Measurements from ENCODE around the gene GLB1L3. TPM values are rescaled to one million over a fixed set of nuclear protein-coding genes. Genes with fewer than 3 reads are reported as not detected.

The GLB1L3 gene
- total RNA-seq, 2 experiments from 2014 or later = 6.9 TPM

DNA sequence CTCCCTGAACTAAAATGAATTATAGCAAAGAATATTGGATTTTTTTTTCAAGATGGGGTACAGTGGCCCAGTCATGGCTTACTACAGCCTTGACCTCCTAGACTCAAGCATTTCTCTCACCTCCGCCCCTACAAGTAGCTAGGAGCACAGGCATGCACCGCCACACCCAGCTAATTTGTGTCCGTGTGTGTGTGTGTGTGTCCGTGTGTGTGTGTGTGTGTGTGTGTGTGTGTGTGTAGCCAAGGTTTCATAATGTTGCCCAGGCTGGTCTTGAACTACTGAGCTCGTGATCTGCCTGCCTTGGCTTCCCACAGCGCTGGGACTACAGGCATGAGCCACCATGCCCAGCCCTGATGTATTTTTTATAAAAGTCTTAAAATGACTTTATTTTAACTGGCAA is 35.6 kb upstream of the GLB1L3 start:
- no peak for DNase-seq
- POLR2A ChIA-PET = interaction anchor here (7.5 kb wide), 1 partner anchor 16 kb away, joined by 58 read pairs; the partner anchor contains the start of genes NCAPD3 and VPS26B
- Mint-ChIP-seq H3K27ac (no peak overlapping the region), H3K9me3 (no peaks in the 10 kb centered on the region), H3K4me3 (no peak overlapping the region), H3K36me3 (ENCODE audit: low read depth) (peaks cover 49% of the 10 kb centered on the region), H3K27me3 (no peaks in the 10 kb centered on the region), H3K4me1 (no peaks in the 10 kb centered on the region)
- CTCF ChIA-PET = interaction anchor here (1.2 to 2.0 kb wide), 3 partner anchors 16 to 32 kb away, joined by 3 to 8 read pairs (median 4); partner anchors contain the start of gene VPS26B

DNA sequence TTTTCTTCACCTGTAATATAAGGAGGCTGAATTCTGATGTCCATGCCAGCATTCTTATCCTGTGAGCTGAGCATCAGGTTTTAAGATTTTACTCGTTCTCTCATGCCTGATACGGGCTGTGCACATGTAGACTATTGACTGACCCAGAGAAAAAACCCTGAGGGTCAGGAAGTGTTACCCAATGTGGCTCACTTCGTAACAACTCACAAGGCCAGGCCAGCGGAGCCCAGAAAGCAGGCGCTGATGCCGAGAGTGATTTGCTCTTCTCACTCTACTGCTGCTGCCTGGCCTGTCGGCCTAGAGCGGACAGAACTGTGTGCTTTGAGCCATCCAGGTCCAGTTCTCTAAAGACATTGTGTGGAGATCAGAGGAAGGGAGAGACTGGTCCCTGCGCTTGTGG is 33.8 kb upstream of the GLB1L3 start:
- Mint-ChIP-seq H3K27ac (no peak overlapping the region), H3K27me3 (no peaks in the 10 kb centered on the region), H3K4me1 (no peaks in the 10 kb centered on the region), H3K9me3 (no peaks in the 10 kb centered on the region), H3K36me3 (ENCODE audit: low read depth) (peaks cover 46% of the 10 kb centered on the region), H3K4me3 (no peak overlapping the region)
- ChIA-PET POLR2A (interaction anchor here (1.9 to 7.5 kb wide), 2 partner anchors 9 to 18 kb away, joined by 6 to 58 read pairs; partner anchors contain the start of genes NCAPD3 and VPS26B), CTCF (interaction anchor here (0.6 to 1.6 kb wide), 2 partner anchors 18 to 22 kb away, joined by 3 to 4 read pairs; partner anchors contain the start of gene VPS26B)
- no peak for DNase-seq

DNA sequence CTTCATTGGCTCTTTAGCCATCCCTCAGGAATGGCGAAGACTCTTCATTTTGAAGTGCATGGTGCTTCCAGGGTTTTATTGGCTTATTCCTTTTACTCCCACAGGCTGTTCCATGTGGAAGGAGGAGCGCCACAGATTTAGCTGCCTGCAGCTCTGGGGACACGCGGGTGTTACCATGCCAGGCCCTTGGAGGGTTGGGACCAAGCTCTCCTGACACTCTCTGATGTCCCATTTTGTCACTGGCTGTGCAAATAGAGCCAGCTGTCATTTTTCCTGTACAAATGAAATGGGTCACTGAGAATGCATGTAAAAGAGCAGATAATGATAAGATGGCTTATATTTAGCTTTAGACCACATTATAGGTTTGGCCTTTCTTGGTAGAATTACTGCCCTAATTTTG is 32.3 kb upstream of the GLB1L3 start:
- Mint-ChIP-seq H3K27me3 (no peaks in the 10 kb centered on the region), H3K9me3 (no peaks in the 10 kb centered on the region), H3K27ac (no peak overlapping the region), H3K36me3 (ENCODE audit: low read depth) (peaks cover 54% of the 10 kb centered on the region), H3K4me3 (no peak overlapping the region), H3K4me1 (peaks cover 7% of the 10 kb centered on the region)
- DNase-seq = no peak
- ChIA-PET POLR2A (interaction anchor here (0.7 to 7.5 kb wide), 4 partner anchors 9 to 194 kb away, joined by 3 to 58 read pairs (median 4); partner anchors contain the start of genes ACAD8, NCAPD3, THYN1 and VPS26B), CTCF (interaction anchor here (0.8 to 2.0 kb wide), 13 partner anchors 8 to 316 kb away, joined by 3 to 13 read pairs (median 5); partner anchors contain the start of genes ACAD8, GLB1L3, NCAPD3 and THYN1)

DNA sequence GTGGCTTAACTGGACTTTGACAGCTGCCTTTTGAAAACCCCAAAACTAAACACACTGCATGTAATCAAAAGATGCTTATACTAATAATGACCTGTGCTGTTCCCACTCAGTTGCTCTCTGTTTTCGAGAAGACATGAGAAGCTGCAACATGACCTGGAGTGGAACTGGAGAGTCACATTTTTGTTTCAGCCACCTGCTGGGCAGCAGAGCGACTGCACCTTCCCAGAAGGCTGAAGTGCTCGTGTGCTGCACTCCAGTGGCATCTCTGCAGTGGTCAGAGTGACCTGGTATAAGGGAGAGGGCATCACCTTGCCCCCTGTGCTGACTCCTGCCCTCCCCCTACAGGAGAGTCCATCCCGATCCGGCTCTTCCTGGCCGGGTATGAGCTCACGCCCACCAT is 31.6 kb upstream of the GLB1L3 start:
- ChIA-PET CTCF (interaction anchor here (0.8 to 2.0 kb wide), 13 partner anchors 8 to 317 kb away, joined by 3 to 13 read pairs (median 5); partner anchors contain the start of genes ACAD8, GLB1L3, NCAPD3 and THYN1), POLR2A (interaction anchor here (1.0 to 7.5 kb wide), 3 partner anchors 9 to 20 kb away, joined by 3 to 58 read pairs (median 5); partner anchors contain the start of genes ACAD8, NCAPD3, THYN1 and VPS26B)
- Mint-ChIP-seq H3K27ac (no peak overlapping the region), H3K4me3 (no peak overlapping the region), H3K27me3 (no peaks in the 10 kb centered on the region), H3K36me3 (ENCODE audit: low read depth) (peaks cover 56% of the 10 kb centered on the region), H3K9me3 (no peaks in the 10 kb centered on the region), H3K4me1 (peaks cover 13% of the 10 kb centered on the region)
- no peak for DNase-seq

DNA sequence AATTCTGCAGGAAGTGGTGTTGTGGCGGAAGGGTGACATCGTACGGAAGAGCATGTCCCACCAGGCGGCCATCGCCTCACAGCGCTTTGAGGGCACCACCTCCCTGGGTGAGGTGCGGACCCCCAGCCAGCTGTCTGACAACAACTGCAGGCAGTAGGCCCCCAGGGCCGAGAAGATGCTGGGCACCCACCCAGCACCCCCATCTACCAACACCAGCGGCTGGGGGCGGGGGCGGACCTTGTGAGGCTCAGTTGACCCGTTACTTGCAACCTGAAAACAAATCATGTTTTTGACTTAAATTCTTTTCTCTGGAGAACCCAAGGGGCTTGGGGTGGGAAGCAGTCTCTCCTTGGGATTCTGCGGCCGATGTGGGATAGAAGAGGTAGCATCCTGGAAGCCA is 30.7 kb upstream of the GLB1L3 start:
- H3K27ac Mint-ChIP-seq = no peak overlapping the region
- ChIA-PET CTCF (interaction anchor here (1.3 to 2.0 kb wide), 3 partner anchors 17 to 38 kb away, joined by 5 to 13 read pairs (median 6); no protein-coding TSS in a partner anchor), POLR2A (interaction anchor here (7.5 kb wide), 1 partner anchor 21 kb away, joined by 58 read pairs; the partner anchor contains the start of genes NCAPD3 and VPS26B)
- H3K9me3 Mint-ChIP-seq = no peaks in the 10 kb centered on the region
- DNase-seq = no peak
- H3K27me3 Mint-ChIP-seq = no peaks in the 10 kb centered on the region
- H3K4me3 Mint-ChIP-seq = no peak overlapping the region
- H3K36me3 Mint-ChIP-seq (ENCODE audit: low read depth) = peaks cover 50% of the 10 kb centered on the region
- H3K4me1 Mint-ChIP-seq = peaks cover 13% of the 10 kb centered on the region

DNA sequence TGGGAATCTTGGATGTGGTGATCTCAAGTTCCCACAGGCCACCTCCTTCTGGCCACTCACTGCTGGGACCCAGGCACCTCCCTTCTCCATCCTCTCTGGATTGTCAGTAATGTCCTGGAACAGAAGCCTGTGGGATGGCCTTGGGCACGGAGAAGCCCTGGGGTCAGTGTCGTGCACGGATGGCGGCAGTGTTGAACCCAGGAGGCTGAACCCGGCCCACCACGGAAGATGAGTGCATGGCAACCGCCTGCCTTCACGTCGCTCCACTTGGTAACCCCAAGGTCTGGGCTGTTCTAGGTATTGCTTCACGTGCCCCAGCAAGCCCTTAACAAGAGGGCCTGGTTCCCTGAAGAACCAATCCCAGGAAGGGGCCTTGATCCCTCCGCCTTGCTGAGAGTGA is 30.1 kb upstream of the GLB1L3 start:
- H3K27me3 Mint-ChIP-seq = no peaks in the 10 kb centered on the region
- no peak for DNase-seq
- no peaks in the 10 kb centered on the region for H3K9me3 Mint-ChIP-seq
- ChIA-PET CTCF (no interaction called here), POLR2A (no interaction called here)
- peaks cover 13% of the 10 kb centered on the region for H3K4me1 Mint-ChIP-seq
- H3K4me3 Mint-ChIP-seq = no peak overlapping the region
- H3K36me3 Mint-ChIP-seq (ENCODE audit: low read depth) = peaks cover 54% of the 10 kb centered on the region
- no peak overlapping the region for H3K27ac Mint-ChIP-seq

DNA sequence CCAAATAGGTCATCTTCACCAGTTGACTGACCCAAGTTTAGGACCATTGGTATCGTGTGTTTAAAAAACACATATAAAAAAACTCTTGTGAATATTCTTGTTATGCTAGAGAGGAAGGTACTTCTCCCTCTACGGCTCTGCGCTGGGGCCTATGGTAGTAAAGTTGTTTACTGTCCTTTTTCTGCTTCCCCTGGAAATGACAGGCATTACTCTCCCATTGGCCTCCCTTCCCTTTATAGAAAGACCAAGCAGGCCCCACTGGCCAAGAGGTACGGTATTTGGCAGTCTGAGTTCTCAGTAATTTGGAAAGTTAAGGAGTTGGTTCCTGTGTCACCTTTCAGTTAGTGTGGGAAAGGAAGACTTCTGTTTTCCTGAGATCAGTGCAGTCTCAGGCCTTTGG is 29.5 kb upstream of the GLB1L3 start:
- POLR2A ChIA-PET = no interaction called here
- DNase-seq = no peak
- peaks cover 17% of the 10 kb centered on the region for H3K4me1 Mint-ChIP-seq
- peaks cover 55% of the 10 kb centered on the region for H3K36me3 Mint-ChIP-seq (ENCODE audit: low read depth)
- no peak overlapping the region for H3K4me3 Mint-ChIP-seq
- no peaks in the 10 kb centered on the region for H3K27me3 Mint-ChIP-seq
- H3K9me3 Mint-ChIP-seq = no peaks in the 10 kb centered on the region
- no peak overlapping the region for H3K27ac Mint-ChIP-seq
- CTCF ChIA-PET = no interaction called here

DNA sequence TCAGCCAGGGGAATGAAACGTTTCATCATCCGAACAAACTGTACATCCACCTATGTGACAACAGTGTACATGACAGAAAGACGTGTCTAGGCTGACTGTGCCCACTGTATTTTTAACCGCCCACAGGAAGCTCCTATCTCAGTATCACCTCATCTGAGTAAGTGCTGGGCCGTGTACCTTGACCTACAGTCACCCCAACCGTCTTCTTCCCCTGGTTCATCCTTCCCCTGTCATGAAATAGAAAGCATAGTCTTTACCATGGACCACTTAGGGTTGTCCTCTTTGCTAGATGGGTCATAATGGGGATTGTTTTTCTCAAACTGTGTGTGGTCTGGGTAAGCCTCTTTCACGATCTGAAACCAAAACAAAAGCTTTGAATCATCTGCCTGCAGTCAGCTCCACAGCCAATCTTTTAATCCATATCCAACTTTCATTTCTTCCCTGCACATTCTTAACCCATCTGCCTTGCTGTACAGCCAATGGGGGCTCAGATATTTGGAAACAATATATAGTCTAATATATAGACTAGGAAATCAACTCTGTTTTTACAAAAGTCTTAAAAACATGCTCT is 27.2 kb upstream of the GLB1L3 start:
- DNase-seq = peak; percentile 33
- Mint-ChIP-seq H3K4me3 (no peak overlapping the region), H3K9me3 (no peaks in the 10 kb centered on the region), H3K27me3 (no peaks in the 10 kb centered on the region), H3K4me1 (peaks cover 26% of the 10 kb centered on the region), H3K36me3 (ENCODE audit: low read depth) (peaks cover 43% of the 10 kb centered on the region), H3K27ac (peak overlapping the region; percentile 62)
- POLR2A ChIA-PET = interaction anchor here (1.2 to 10.5 kb wide), 5 partner anchors 13 to 25 kb away, joined by 3 to 116 read pairs (median 7); partner anchors contain the start of genes NCAPD3 and VPS26B
- CTCF ChIA-PET = interaction anchor here (1.0 to 1.7 kb wide), 5 partner anchors 9 to 199 kb away, joined by 3 to 10 read pairs (median 4); partner anchors contain the start of gene GLB1L3

DNA sequence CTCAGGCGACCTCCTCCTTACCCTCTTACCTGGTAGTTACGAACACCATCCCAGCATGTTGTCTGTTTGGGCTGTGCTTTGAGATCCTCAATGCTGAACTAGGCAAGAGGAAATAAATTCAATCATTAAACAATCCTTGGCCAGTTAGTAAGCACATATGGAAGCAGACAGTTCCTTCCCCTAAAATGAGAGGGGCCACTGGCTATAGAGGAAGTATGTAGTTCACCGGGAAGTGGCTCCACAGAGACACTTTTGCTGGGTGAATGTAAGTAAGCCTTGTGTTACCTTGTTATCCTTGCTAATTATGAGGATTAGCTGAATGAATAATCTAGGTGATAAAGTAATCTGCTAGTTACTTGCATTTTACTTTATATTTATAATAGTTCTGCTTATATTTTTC is 25.9 kb upstream of the GLB1L3 start:
- ChIA-PET CTCF (interaction anchor here (1.2 to 2.9 kb wide), 3 partner anchors 16 to 200 kb away, joined by 4 to 10 read pairs (median 4); partner anchors contain the start of gene GLB1L3), POLR2A (interaction anchor here (1.2 to 10.5 kb wide), 4 partner anchors 8 to 26 kb away, joined by 5 to 116 read pairs (median 8); partner anchors contain the start of genes GLB1L3, NCAPD3 and VPS26B)
- no peaks in the 10 kb centered on the region for H3K27me3 Mint-ChIP-seq
- H3K4me3 Mint-ChIP-seq = no peak overlapping the region
- no peaks in the 10 kb centered on the region for H3K9me3 Mint-ChIP-seq
- no peak for DNase-seq
- peaks cover 36% of the 10 kb centered on the region for H3K4me1 Mint-ChIP-seq
- peaks cover 34% of the 10 kb centered on the region for H3K36me3 Mint-ChIP-seq (ENCODE audit: low read depth)
- no peak overlapping the region for H3K27ac Mint-ChIP-seq

DNA sequence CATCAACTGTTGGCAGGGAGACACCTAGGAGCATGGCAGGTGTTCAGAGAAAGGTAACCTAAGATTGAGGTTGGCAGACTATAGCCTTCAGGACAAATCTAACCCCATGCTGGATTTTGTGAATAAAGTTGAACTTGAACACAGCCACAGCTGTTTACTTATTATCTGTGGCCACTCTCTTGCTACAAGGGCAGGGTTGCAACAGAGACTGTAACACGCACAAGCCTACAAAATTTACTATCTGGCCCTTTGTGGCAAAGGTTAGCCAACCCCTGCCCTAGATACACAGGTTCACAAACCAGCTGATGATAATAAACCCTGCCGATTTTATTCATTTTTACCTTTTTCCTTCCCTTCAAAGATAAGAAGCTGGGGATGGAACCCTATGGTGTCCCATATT is 25.5 kb upstream of the GLB1L3 start:
- DNase-seq = no peak
- H3K4me1 Mint-ChIP-seq = peaks cover 41% of the 10 kb centered on the region
- H3K27ac Mint-ChIP-seq = no peak overlapping the region

DNA sequence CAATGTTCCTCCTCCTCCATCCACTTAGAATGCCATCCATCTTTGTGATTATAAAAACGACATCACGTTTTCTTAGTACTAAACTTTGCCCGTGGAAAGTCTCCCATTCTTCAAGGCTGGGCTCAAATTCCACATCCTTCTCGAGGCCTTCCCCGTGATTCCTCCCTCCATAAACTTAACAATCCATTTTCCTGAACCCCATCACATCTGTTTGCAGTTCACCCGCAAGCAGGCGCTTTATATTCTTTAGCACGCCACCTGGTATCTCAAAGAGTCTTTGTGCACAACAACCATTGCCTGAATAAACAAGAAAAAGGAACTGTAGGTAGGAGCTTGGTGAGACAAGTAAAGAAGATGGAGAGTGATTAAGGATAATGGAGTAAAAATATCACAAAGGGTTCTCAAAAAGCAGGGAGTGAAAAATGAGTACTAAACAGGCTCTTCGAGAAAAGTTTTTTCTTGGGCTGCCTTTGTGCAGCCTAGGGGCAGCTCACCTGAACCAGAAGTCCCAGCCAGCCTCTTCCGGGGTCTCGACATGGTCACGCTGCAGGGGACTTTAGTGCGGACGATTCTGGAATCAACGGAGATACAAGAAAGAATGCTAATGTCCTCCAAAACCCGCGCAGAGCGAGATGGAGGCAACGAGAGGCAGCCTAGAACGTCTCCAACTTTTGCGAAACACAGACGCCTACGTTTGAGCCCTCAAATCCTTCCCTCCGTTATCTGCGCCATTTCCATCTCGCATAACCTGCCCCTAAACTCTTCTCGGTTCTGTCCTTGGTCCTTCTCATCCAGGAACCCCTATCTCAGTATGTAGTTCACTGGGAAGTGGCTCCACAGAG is 23.6 kb upstream of the GLB1L3 start:
- peaks cover 46% of the 10 kb centered on the region for H3K4me1 Mint-ChIP-seq

More for the DNA sequence above, 25.5 kb upstream of the GLB1L3 start:
- Mint-ChIP-seq H3K27me3 (no peaks in the 10 kb centered on the region), H3K9me3 (no peaks in the 10 kb centered on the region), H3K36me3 (ENCODE audit: low read depth) (peaks cover 34% of the 10 kb centered on the region), H3K4me3 (no peak overlapping the region)
- ChIA-PET POLR2A (interaction anchor here (1.2 to 10.5 kb wide), 5 partner anchors 8 to 26 kb away, joined by 3 to 116 read pairs (median 6); partner anchors contain the start of genes GLB1L3, NCAPD3 and VPS26B), CTCF (interaction anchor here (1.2 to 3.3 kb wide), 3 partner anchors 11 to 26 kb away, joined by 4 to 23 read pairs (median 10); partner anchors contain the start of gene GLB1L3)

More for the DNA sequence above, 23.6 kb upstream of the GLB1L3 start:
- H3K4me3 Mint-ChIP-seq = peak overlapping the region; percentile 88
- POLR2A ChIA-PET = interaction anchor here (0.8 to 10.5 kb wide), 10 partner anchors 9 to 306 kb away, joined by 3 to 116 read pairs (median 4); partner anchors contain the start of genes GLB1L3, NCAPD3 and VPS26B
- CTCF ChIA-PET = interaction anchor here (1.3 to 3.4 kb wide), 7 partner anchors 9 to 45 kb away, joined by 3 to 23 read pairs (median 10); partner anchors contain the start of genes GLB1L3, NCAPD3 and VPS26B
- peak; percentile 34 for DNase-seq
- peaks cover 28% of the 10 kb centered on the region for H3K36me3 Mint-ChIP-seq (ENCODE audit: low read depth)
- peak overlapping the region; percentile 64 for H3K27ac Mint-ChIP-seq
- no peaks in the 10 kb centered on the region for H3K27me3 Mint-ChIP-seq
- no peaks in the 10 kb centered on the region for H3K9me3 Mint-ChIP-seq

Measured in activated CD4-positive, alpha-beta memory T cell treated with anti-CD3 and anti-CD28 coated beads, Interleukin-2, amount 10 ng/mL, durations not matched to agents 7 days and 5 days (primary cell).